ENCODE measurements around the gene TEC. TPM values are rescaled to one million over a fixed set of nuclear protein-coding genes. Genes with fewer than 3 reads are reported as not detected.

TEC gene
- total RNA-seq, 1 donor from 2014 or later, result 1.4 TPM

- no peak for DNase-seq (ENCODE audit: low read depth)
- no peak overlapping the region for H3K4me3 ChIP-seq (ENCODE audit: low read depth, low read length)
- no peak for TF ChIP-seq CTCF (conservative IDR thresholded peaks at IDR 0.05; ENCODE audit: low read depth, low read length)
Observed at GRCh38 chr4:48180234-48180633, 89.4 kb downstream of the TEC start.

- no peak overlapping the region for H3K4me3 ChIP-seq (ENCODE audit: low read depth, low read length)
- DNase-seq (ENCODE audit: low read depth), result no peak
- TF ChIP-seq CTCF (conservative IDR thresholded peaks at IDR 0.05; ENCODE audit: low read depth, low read length), result no peak
Observed at GRCh38 chr4:48178931-48179330, 90.7 kb downstream of the TEC start.

GRCh38 chr4:48175806-48176205, 93.8 kb downstream of the TEC start:
- DNase-seq (ENCODE audit: low read depth), result no peak
- no peak for TF ChIP-seq CTCF (conservative IDR thresholded peaks at IDR 0.05; ENCODE audit: low read depth, low read length)
- no peak overlapping the region for H3K4me3 ChIP-seq (ENCODE audit: low read depth, low read length)

GRCh38 chr4:48175328-48175727, 94.3 kb downstream of the TEC start:
- DNase-seq (ENCODE audit: low read depth), result no peak
- TF ChIP-seq CTCF (conservative IDR thresholded peaks at IDR 0.05; ENCODE audit: low read depth, low read length), result no peak
- no peak overlapping the region for H3K4me3 ChIP-seq (ENCODE audit: low read depth, low read length)

GRCh38 chr4:48173056-48173991, 96.3 kb downstream of the TEC start:
- no peak for TF ChIP-seq CTCF (conservative IDR thresholded peaks at IDR 0.05; ENCODE audit: low read depth, low read length)
- H3K4me3 ChIP-seq (ENCODE audit: low read depth, low read length), result no peak overlapping the region
- DNase-seq (ENCODE audit: low read depth), result peak; percentile 85

- DNase-seq (ENCODE audit: low read depth), result no peak
- TF ChIP-seq CTCF (conservative IDR thresholded peaks at IDR 0.05; ENCODE audit: low read depth, low read length), result no peak
- H3K4me3 ChIP-seq (ENCODE audit: low read depth, low read length), result no peak overlapping the region
Observed at GRCh38 chr4:48172651-48173050, 97.0 kb downstream of the TEC start.

- TF ChIP-seq CTCF (conservative IDR thresholded peaks at IDR 0.05; ENCODE audit: low read depth, low read length), result no peak
- H3K4me3 ChIP-seq (ENCODE audit: low read depth, low read length), result no peak overlapping the region
- no peak for DNase-seq (ENCODE audit: low read depth)
Observed at GRCh38 chr4:48169636-48170035, 100.0 kb downstream of the TEC start.

Data from epithelial cell of proximal tubule (primary cell).